NCI-H2107 treated with DMSO at 0.1 percent for 48 hours (cell line): ENCODE measurements around the gene ELMO1.

Experiments used
- DNase-seq: peaks from one replicate; lab custom pipeline; 2025; ENCODE audit not compliant: unreplicated experiment; lab: John Stamatoyannopoulos, UW

ELMO1 gene

DNA sequence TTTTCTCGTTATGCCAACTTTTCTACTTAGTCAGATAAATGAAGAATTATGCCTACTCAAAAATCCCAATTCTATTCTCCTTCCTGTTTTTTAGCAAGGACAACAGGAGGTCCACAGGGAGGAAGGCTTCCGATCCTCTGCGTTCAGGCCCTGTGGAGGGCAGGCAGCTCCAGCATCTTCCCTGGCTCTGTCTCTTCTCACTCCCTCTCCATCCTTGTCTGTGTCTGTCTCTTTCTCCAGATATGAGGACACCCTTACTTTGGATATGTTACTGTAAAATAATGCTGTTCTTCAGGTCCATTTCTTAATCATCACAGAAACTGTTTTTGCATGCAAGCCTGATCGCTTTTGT lies 166.6 kb downstream of the ELMO1 start:
- DNase-seq: no peak

DNA sequence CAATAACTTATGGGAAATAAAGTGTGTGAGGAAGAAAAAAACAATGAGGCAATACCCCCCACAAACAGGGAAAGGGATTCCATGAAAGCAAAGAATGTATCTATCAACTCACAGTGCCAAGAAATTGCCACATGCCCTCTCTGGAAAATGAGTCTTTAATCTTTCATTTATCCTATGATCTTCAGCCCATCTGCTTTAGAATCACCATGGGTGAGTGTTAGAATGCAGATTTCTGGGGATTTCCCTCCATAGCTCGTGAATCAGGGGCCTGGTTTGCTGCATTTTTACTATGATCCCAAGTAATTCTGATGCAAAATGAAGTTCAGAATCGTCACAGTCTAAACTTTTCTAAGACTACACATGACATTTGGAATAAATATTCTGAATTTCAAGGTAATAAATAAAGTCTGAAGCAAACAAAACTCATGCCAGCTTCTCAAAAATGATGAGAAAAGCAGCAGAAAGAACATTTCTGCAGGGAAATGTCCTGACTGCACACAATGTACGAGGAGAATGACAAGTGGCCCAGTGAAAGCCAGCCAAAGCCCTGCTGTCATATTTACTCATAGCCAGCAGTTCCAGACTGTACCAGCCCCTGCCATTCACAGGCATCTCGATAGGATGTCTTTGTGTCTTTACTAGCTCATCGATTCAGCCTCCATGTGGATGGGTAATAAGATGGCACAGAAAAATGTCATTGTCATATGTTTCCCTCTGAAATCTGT lies 167.1 kb downstream of the ELMO1 start:
- no peak for DNase-seq

- no peak for DNase-seq
Measured at GRCh38 chr7:37277513-37277912, 171.2 kb downstream of the ELMO1 start.

DNA sequence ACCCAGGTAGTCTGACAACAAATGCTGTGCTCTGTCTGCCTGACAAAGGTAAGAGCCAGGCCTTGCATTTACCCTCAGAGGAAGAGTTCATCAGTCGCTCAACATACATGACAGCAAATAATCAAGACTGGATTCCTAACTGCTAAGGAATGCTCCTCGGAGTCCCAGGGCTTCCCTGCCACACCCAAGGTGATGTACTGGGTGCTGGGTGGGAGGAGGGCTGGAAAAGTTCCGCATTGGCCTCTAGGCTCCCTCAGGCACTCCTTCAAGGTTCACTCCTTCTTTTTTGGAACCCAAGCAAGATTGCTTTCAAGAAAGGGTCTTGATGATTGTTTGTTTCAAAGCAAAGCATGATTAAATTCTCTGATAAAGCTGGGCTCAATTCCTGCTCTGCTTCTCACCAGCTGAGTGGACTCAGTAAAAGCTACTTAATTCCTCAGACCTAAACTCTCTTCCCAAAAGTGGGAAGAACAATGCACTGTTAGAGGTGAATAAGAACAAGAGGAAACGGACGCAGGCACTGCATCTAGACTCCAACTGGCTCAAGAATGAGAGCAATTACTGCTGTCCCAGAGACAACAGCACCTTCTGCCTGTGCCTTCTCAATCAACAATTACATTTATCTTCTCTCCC lies 173.5 kb downstream of the ELMO1 start:
- no peak for DNase-seq

DNA sequence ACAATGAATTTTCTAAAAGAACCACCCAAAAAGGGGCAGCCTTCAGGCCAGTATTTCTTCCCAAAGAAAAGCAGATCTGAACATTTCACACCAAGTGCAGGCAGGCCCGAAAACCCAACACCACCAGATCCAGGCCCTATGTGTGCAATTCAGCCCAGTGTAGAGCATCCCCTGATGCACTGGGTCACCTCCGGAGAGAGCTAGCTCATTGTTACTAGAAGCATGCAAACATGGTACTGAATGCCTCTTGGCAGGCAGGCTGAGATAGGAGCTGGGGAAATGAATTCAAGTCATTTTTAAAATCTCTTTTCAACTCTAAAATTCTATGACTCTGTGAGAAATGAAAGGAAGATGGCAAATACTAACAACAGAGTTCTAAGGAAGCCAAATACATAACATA lies 174.8 kb downstream of the ELMO1 start:
- DNase-seq: no peak

- DNase-seq: no peak
Measured at GRCh38 chr7:37269711-37270508, 178.8 kb downstream of the ELMO1 start.

DNA sequence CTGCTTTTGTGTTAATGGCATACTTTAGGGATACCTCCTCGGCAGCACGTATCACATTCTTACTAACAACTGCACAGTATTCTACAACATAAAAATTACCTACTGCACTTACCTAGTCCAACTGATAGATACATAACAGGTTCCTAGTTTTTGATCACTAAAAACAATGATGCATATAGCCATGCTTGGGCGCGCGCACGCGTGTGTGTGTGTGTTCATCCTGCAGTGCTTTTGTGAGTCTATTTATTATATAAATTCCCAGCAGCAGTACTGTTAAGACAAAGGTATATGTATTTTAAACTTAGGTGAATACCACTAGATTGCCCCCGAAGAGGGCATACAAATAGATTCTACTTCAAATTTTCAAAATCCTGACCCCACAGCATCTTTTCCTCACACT lies 181.4 kb downstream of the ELMO1 start:
- no peak for DNase-seq

DNA sequence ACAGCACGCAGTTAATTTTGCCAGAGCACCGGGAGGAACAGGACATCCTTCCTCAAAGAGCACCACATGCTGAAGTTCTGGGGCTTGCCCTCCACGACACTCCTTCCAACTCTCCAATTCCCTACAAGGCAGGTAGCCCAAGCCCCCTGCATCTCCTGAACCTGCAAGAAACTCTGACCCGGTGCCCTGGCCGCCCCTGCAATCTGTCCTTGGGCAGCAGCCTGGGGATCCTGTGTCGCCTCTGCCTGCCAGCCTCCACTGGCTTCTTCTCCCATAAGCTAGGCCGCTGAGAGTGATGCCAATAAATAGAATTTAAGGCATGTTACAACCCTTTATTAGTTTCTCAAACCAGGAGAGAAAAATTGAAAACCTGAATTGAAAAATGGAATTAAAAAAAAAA lies 182.8 kb downstream of the ELMO1 start:
- DNase-seq: no peak

DNA sequence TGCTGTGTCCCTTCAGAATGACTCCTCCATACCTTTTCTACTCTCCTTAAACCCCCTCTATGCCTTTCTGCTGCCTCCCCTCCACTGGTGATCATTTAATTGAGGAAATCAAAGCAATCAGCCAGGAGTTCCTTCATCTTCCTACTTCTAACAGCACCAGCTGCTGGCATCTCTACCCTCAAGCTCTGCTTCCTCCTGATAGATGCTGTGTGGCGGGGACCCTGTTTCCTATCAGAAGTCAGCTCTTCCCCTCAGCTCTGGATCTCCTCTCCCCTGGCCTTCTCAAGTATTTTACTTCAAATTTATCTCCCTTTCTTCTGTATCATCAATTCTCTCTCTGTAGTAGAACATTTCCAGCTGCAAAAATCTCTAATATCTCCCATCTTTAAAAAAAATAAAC lies 183.7 kb downstream of the ELMO1 start:
- DNase-seq: no peak

DNA sequence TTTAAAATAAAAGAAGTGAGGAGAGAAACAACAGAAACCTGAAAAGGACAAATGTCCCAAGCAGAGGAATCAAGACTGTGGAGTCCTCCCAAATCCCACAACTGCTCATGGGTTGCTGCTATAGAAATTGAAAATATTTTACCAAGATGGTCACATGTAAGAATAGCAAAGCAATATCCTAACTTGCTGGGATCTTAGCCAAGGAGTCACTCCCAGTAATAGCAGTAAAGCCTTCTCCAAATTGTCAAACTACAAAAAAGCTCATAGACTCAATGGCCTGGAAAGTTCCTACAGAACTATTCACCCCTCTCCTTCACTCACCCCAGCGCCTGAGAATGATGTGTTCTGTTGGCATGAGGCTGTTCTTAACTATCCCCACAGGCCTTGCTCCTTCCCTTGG lies 186.5 kb downstream of the ELMO1 start:
- DNase-seq: no peak

GRCh38 chr7:37259319-37259821 lies 189.3 kb downstream of the ELMO1 start:
- DNase-seq: no peak

DNA sequence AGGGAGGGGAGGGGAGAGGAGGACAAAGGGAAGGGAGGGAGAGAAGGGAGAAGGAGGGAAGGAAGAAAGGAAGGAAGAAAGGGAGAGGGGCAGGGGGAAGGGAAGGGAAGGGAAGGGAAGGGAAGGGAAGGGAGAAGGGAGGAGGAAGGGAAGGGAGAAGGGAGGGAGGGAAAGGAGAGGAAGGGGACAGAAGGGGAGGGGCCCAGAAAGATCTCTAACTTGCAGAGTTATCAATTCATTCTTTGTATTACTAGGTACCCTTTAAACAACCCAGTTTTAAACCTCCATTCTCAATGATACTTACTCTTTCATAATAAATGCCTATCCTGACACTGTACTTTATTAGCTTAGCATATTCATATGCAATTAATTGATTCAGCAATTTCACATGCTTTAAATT lies 192.0 kb downstream of the ELMO1 start:
- no peak for DNase-seq

DNA sequence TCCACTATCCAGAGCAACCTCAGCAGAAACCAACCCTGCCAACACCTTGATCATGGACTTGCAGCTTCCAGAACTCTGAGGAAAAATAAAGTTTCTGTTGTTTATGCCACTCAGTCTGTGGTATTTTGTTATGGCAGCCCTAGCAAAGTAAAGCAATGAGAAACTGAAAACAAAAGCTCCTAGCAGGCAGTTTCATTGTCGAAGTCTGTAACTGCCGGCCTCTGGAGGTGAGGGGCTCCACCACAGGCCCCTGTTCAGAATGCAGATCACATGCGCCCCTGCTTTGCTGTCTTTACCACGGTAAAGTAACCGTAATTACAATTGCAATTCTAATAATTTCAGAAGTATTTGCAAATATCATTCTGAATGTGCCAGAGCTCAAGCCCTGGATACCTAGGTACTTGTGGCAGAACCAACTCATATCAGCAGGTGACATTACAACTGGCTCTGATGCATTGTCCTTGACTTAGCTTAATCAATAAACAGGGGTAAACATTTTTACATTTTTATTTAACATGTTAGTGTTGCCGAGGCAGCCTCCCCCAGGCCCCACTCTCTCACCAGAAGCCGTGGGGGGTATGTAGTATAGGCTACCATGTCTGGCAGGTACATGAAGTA lies 193.2 kb downstream of the ELMO1 start:
- no peak for DNase-seq

DNA sequence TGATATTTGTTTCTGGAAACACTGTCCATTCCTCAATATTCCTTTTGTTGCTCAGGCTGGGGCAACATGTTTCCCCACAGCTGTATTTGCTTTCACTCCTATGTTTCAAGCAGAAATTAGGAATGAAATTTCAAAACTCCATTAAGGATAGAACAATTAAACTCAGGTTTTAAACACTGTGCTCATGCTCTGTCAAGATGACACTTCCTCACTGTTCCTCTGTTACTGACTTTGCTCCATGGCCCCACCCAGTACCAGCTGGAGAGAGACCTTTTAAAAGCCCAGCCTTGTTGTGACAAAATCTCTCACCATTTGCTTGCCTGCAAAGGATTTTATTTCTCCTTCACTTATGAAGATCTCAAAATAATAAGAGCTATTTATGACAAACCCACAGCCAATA lies 197.4 kb downstream of the ELMO1 start:
- DNase-seq: no peak

DNA sequence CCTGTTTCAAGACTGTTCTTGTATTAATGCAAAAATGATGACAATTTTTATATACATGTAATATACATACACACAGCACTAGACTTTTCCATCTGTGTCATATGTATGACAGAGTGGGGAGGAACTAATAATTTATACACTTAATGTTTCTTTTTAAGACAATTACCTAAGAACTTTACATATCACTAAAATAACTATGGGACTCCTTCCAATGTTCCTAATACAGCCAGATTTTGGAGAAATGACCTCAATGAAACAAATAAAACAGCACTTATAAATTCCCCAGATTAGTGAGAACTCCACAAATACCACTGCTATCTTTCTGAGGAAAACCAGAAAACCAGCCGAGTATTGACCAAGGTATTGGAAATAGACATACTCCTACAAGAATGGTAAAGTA lies 199.4 kb downstream of the ELMO1 start:
- no peak for DNase-seq

- no peak for DNase-seq
Measured at GRCh38 chr7:37248396-37248861, 200.2 kb downstream of the ELMO1 start.

DNA sequence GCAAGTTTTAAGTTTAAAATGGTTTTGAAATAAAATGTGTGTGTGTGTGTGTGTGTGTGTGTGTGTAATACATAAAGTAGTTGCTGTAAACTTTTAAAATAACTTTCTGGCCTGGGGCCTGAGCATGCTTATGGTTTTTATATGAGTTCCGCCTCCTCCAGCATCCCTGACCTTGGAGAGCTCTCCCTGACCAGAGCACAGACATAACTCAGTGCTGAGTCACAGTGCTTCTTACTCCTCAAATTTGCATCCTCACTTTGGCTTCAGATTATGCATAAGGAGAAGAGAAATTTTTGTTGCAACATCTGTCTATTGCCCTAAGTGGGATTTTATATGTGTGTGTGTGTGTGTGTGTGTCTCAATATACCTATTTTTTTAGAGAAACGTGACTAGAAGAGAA lies 200.8 kb downstream of the ELMO1 start:
- DNase-seq: no peak

DNA sequence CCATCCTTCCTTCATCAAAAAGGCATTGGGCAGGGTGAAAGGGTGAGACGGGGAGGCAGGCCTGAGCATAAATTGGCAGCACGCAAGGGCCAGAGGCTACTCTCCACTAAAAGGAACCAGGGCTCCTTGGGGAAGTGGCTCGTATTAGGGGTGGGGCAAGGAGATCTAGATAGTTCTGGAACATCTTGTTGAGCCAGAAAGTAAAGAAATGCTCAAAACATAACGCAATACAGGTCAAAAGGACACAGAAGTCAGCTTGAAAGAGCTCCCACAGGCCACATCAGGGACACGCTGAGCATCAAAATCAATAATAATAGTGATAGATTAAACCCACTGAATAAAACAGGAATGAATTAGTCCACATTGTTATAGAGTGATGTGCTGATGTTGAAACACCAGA lies 203.1 kb downstream of the ELMO1 start:
- DNase-seq: no peak

DNA sequence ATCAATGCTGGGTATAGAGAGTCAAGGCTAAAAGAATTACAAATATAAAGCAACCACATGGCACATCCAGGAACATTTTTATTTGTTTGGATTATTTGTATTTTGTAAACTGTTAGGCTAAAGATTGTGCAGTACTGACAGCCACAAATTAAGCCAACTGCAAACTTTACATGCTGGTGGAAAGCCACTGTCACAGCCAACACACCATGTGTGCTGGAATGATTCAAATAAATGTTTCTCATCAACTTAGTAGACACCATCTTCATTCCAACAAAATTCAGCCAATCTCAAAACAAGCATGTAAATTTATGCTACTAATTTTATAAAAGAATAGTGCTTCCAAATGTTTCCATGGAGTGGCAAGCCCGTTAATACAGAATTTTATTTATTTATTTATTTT lies 211.8 kb downstream of the ELMO1 start:
- DNase-seq: no peak

GRCh38 chr7:37235813-37236212 lies 212.9 kb downstream of the ELMO1 start:
- DNase-seq: no peak

DNA sequence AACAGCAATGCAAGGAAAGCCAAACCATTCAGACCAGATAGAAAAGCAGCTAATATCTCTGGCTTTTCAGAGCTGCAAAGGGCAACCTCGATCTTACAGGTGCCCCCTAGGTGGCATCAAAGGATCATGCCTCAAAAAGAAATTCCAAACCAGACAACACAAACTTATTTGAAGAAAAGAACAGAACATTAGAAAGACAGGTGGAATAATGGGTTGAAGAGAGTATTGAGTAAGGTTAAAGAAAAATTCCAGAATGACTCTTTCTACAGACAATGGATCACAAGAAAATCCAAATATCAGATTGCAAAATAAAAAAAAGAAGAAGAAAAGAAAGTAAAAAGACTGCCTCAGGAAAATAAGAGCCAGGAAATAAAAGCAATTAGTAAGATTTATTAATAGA lies 213.7 kb downstream of the ELMO1 start:
- DNase-seq: peak; percentile 19

GRCh38 chr7:37234334-37234733 lies 214.3 kb downstream of the ELMO1 start:
- no peak for DNase-seq
